ENCODE measurements around the gene MRPL47. TPM values are rescaled to one million over a fixed set of nuclear protein-coding genes. Genes with fewer than 3 reads are reported as not detected.
A peak's percentile ranks its signal among the peaks of the same experiment; 100 is the strongest.

The MRPL47 gene
- total RNA-seq, 1 donor from 2014 or later = 44.3 TPM

- Mint-ChIP-seq H3K4me1 (ENCODE audit: low read depth) (no peaks in the 10 kb centered on the region), H3K36me3 (ENCODE audit: insufficient read depth) (peaks cover 8% of the 10 kb centered on the region), H3K4me3 (ENCODE audit: low read depth) (no peak overlapping the region), H3K9me3 (ENCODE audit: low read depth) (no peaks in the 10 kb centered on the region), H3K27ac (peak overlapping the region; percentile 73), H3K27me3 (no peaks in the 10 kb centered on the region)
- no peak for DNase-seq (ENCODE audit: low spot score, unreplicated experiment)
- TF ChIP-seq CTCF (IDR thresholded peaks at IDR 0.05; ENCODE audit: unreplicated experiment) = no peak
Observed at GRCh38 chr3:179590669-179591068, 13.8 kb downstream of the MRPL47 start.

GRCh38 chr3:179589143-179589542, 15.3 kb downstream of the MRPL47 start:
- no peaks in the 10 kb centered on the region for H3K4me1 Mint-ChIP-seq (ENCODE audit: low read depth)
- no peak overlapping the region for H3K4me3 Mint-ChIP-seq (ENCODE audit: low read depth)
- H3K27ac Mint-ChIP-seq = no peak overlapping the region
- no peak for TF ChIP-seq CTCF (IDR thresholded peaks at IDR 0.05; ENCODE audit: unreplicated experiment)
- H3K36me3 Mint-ChIP-seq (ENCODE audit: insufficient read depth) = peaks cover 8% of the 10 kb centered on the region
- no peaks in the 10 kb centered on the region for H3K27me3 Mint-ChIP-seq
- no peaks in the 10 kb centered on the region for H3K9me3 Mint-ChIP-seq (ENCODE audit: low read depth)
- DNase-seq (ENCODE audit: low spot score, unreplicated experiment) = no peak

- no peaks in the 10 kb centered on the region for H3K9me3 Mint-ChIP-seq (ENCODE audit: low read depth)
- no peak overlapping the region for H3K27ac Mint-ChIP-seq
- no peaks in the 10 kb centered on the region for H3K4me1 Mint-ChIP-seq (ENCODE audit: low read depth)
- no peak for TF ChIP-seq CTCF (IDR thresholded peaks at IDR 0.05; ENCODE audit: unreplicated experiment)
- peaks cover 20% of the 10 kb centered on the region for H3K36me3 Mint-ChIP-seq (ENCODE audit: insufficient read depth)
- DNase-seq (ENCODE audit: low spot score, unreplicated experiment) = no peak
- no peaks in the 10 kb centered on the region for H3K27me3 Mint-ChIP-seq
- no peak overlapping the region for H3K4me3 Mint-ChIP-seq (ENCODE audit: low read depth)
Observed at GRCh38 chr3:179580992-179581391, 23.4 kb downstream of the MRPL47 start.

GRCh38 chr3:179565496-179565895, 38.9 kb downstream of the MRPL47 start:
- Mint-ChIP-seq H3K9me3 (ENCODE audit: low read depth) (no peaks in the 10 kb centered on the region), H3K36me3 (ENCODE audit: insufficient read depth) (no peaks in the 10 kb centered on the region), H3K4me3 (ENCODE audit: low read depth) (no peak overlapping the region), H3K27me3 (no peaks in the 10 kb centered on the region), H3K27ac (no peak overlapping the region), H3K4me1 (ENCODE audit: low read depth) (peaks cover 16% of the 10 kb centered on the region)
- no peak for TF ChIP-seq CTCF (IDR thresholded peaks at IDR 0.05; ENCODE audit: unreplicated experiment)
- no peak for DNase-seq (ENCODE audit: low spot score, unreplicated experiment)

- Mint-ChIP-seq H3K36me3 (ENCODE audit: insufficient read depth) (no peaks in the 10 kb centered on the region), H3K9me3 (ENCODE audit: low read depth) (no peaks in the 10 kb centered on the region), H3K4me1 (ENCODE audit: low read depth) (peaks cover 15% of the 10 kb centered on the region), H3K4me3 (ENCODE audit: low read depth) (peak overlapping the region; percentile 99), H3K27ac (peak overlapping the region; percentile 93), H3K27me3 (no peaks in the 10 kb centered on the region)
- peak; percentile 59 for TF ChIP-seq CTCF (IDR thresholded peaks at IDR 0.05; ENCODE audit: unreplicated experiment)
- DNase-seq (ENCODE audit: low spot score, unreplicated experiment) = peak; percentile 69
Observed at GRCh38 chr3:179563271-179563783, 41.1 kb downstream of the MRPL47 start.

All from progenitor cell of endocrine pancreas (in vitro differentiated cells).